Erythroblast (primary cell): Measurements from ENCODE around the gene CCRL2.

Experiments
- DNase-seq, 2 experiments: peaks; one replicate each; lab custom pipeline; 2025; lab: John Stamatoyannopoulos, UW
- GATA1 ChIP-seq: IDR thresholded peaks from 2 replicates; pipeline ENCODE4 v1.6.1; 2011; ENCODE audit warnings: low read depth, mild to moderate bottlenecking, control low read depth, low read length, moderate library complexity
- POLR2A ChIP-seq: IDR thresholded peaks from 2 replicates; pipeline ENCODE4 v1.6.1; 2011; ENCODE audit warnings: mild to moderate bottlenecking, low read length

The CCRL2 gene

GRCh38 chr3:46406443-46406787 lies 644 bp upstream of the CCRL2 start:
- DNase-seq, result peak in 1 of 2 experiments; percentile 67
- no peak for TF ChIP-seq GATA1
- TF ChIP-seq POLR2A, result no peak

DNA sequence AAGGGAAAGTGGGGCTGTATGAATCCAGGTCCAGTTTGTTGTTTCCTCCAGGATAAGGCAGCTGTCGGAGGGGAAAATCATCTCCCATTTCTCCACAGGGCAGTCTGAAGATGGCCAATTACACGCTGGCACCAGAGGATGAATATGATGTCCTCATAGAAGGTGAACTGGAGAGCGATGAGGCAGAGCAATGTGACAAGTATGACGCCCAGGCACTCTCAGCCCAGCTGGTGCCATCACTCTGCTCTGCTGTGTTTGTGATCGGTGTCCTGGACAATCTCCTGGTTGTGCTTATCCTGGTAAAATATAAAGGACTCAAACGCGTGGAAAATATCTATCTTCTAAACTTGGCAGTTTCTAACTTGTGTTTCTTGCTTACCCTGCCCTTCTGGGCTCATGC lies 911 bp downstream of the CCRL2 start:
- TF ChIP-seq POLR2A, result no peak
- peak; percentile 28 to 65 for DNase-seq

DNA sequence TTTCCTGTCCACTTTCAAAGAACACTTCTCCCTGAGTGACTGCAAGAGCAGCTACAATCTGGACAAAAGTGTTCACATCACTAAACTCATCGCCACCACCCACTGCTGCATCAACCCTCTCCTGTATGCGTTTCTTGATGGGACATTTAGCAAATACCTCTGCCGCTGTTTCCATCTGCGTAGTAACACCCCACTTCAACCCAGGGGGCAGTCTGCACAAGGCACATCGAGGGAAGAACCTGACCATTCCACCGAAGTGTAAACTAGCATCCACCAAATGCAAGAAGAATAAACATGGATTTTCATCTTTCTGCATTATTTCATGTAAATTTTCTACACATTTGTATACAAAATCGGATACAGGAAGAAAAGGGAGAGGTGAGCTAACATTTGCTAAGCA lies 1.8 kb downstream of the CCRL2 start:
- DNase-seq, result peak; percentile 19 to 33
- TF ChIP-seq POLR2A (no peak), GATA1 (no peak)

GRCh38 chr3:46409739-46410489 lies 2.9 kb downstream of the CCRL2 start:
- DNase-seq, result no peak
- no peak for TF ChIP-seq GATA1
- TF ChIP-seq POLR2A, result no peak

- TF ChIP-seq POLR2A (peak; percentile 32), GATA1 (no peak)
- DNase-seq, result no peak
Measured at GRCh38 chr3:46410669-46411068, 3.6 kb downstream of the CCRL2 start.

DNA sequence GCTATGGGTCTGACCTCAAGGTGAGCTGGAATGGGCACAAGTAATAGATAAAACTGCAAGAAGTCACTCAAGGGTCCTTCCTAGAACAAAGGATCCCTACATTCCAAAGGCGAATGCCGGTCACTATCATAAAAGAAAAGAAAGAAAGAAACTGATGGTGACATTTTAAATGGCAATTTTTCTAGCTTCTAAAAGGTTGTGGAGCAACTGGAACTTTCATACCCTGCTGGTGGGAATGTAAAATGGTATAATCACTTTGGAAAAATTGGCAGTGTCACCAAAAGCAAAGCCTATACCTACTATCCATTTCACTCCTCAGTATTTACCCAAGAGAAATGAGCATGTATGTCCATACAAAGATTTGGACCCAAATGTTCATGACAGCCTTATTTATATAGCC lies 4.2 kb downstream of the CCRL2 start:
- DNase-seq, result no peak
- TF ChIP-seq POLR2A (no peak), GATA1 (no peak)

- TF ChIP-seq GATA1 (no peak), POLR2A (no peak)
- no peak for DNase-seq
Measured at GRCh38 chr3:46412786-46413298, 5.8 kb downstream of the CCRL2 start.

DNA sequence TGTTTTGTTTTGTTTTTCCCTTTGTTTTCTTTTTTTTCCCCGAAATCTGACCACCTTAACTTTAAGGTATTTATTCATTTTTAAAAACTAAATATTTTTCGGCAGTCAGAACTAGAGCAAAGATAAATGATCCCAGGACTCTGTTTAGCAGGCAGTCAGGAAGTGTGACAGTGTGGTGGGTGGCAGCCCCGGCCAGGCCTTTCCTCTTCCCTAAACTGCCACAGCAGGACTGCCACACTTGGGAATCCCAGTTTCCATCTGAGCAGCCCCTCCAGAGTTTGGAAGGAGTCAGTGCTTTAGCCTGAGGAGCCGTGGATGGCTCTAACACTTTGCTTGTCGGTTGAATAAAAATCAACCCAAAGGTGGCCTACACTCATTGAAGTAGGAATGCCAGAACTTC lies 6.9 kb downstream of the CCRL2 start:
- TF ChIP-seq POLR2A (no peak), GATA1 (no peak)
- DNase-seq, result no peak

GRCh38 chr3:46414739-46415138 lies 7.7 kb downstream of the CCRL2 start:
- TF ChIP-seq GATA1 (no peak), POLR2A (no peak)
- no peak for DNase-seq

GRCh38 chr3:46416125-46416810 lies 9.2 kb downstream of the CCRL2 start:
- TF ChIP-seq POLR2A (no peak), GATA1 (no peak)
- peak; percentile 38 to 57 for DNase-seq

DNA sequence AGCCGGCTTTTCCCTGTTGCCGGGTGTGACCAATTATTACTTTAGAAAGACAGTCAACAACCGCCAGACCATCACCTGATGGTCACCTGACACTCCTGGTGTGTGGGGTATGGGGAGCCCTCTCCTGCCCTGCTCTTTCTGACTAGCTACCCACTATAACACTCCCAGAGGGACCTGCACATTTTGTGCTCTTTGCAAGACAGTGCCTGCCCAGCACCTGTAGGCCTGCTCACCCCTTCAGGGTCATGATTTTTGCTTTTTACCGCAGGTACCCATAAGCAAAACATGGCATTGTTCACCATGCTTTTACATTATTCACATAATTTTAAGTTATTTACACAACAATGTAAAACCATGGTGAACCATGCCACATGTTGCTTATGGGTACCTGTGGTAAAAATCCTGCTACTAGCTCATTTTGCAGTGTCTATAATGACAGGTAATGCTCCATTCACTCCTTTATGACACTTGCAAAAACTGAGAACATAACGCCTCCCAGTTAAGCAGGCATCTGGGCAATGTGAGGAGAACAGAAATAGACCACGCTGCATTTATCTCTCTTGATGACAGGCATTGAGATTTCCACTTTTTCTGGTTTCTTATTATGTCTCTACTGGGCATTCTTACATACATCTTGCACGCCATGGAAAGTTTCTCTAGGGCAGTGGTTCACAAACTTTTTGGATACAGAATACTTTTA lies 9.9 kb downstream of the CCRL2 start:
- TF ChIP-seq GATA1 (no peak), POLR2A (no peak)
- DNase-seq, result no peak

DNA sequence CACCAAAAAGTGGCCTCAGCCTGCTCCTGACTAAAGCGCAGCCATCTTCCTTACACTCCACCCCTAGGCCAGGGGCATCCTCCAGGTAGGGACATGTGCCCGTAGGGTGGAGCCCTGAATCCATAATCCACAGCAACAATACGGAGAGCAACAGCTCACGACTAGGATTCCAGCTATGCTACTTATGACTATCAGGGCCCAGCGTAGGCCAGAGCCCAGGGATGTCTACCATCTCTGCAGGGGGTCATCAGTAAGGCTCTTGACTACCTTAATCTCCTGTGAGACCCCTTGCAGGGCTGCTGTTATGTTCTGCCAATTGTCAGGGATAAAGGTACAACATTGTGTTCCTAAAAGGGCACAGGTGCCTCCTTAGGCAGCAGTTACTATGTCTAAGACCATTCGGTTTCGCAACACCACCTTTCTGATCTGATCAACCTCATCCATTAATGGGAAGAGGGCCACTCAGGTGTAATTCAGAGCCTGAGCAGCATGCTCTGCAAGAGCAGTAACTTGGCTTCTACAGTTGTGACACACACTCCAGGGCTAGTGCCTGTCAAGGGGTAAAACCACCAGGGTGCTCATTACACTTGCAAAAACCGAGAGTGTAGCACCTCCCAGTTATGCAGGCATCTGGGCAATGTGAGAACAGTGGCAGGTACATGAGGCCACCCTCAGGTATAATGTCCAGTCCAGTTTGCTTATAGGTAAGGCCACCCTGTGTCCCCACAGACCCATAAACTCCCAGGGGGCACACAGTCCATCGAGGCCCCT lies 11.0 kb downstream of the CCRL2 start:
- DNase-seq, result no peak
- TF ChIP-seq GATA1, result no peak
- no peak for TF ChIP-seq POLR2A

DNA sequence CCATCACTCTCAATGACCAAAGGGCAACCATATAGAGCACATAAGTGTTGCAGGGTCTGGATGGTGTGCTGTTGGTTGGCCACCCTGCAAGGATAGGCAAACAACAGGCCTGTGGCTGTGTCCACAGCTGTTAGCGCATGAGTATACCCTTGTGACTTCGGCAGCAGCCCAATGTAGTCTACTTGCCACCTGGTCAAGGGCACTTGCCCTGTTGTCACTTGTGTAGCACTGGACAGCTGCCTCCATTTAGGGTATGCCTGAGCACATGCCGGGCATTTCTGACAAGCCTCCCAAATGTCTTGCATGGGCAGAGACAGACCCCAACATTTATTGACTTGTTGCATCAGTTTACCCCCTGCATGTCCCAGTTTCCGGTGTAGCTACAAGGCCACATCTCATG lies 12.8 kb downstream of the CCRL2 start:
- TF ChIP-seq POLR2A (no peak), GATA1 (no peak)
- DNase-seq, result no peak
